Measurements from ENCODE around the gene CELA2A.

DNA sequence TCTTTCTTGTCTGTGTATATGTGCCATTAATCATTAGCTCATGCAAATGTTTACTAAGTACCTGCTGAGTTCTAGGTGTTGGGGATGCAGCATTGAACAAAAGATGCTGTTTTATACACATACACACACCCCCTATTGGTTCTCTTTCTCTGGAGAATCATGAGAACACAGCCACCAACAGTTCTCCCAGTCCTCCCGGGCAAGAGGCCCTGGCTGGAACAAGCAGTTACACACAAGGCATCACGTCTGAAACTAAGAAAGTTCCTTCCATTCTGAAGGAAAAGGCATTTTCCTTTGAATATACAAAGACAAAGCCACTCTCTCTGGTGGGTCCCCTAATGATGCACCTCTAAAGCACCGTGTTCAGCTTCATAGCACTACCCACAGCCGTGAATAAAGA is 56.7 kb downstream of the CELA2A start:
- TF ChIP-seq POLR2A (IDR thresholded peaks at IDR 0.05; ENCODE audit: low read depth, low read length) (no peak), TAF1 (IDR thresholded peaks at IDR 0.05; ENCODE audit: low read depth, low read length) (no peak), POLR2AphosphoS5 (IDR thresholded peaks at IDR 0.05; ENCODE audit: low read depth, low read length) (no peak), SPI1 (IDR thresholded peaks at IDR 0.05; ENCODE audit: low read depth, low read length) (no peak), PAX5 (IDR thresholded peaks at IDR 0.05; ENCODE audit: insufficient read depth, low read length, severe bottlenecking) (no peak), POU2F2 (IDR thresholded peaks at IDR 0.05; ENCODE audit: low read depth, low read length) (no peak)
